ENCODE measurements around the gene ERRFI1. TPM values are rescaled to one million over a fixed set of nuclear protein-coding genes. Genes with fewer than 3 reads are reported as not detected.

Gene ERRFI1
- total RNA-seq, 1 donor from 2014 or later, result 11.1 TPM

- DNase-seq (no peak), ATAC-seq (ENCODE audit: poor library complexity) (no peak)
- intact Hi-C loops (cut with DNase I), result no loop called here
Measured at GRCh38 chr1:7962636-7963377, 63.3 kb downstream of the ERRFI1 start.

- DNase-seq (no peak), ATAC-seq (ENCODE audit: poor library complexity) (peak; percentile 3)
- intact Hi-C loops (cut with DNase I), result no loop called here
Measured at GRCh38 chr1:7962014-7962335, 64.1 kb downstream of the ERRFI1 start.

Other genes starting within 250 kb of the ERRFI1 start
- 14.8 TPM for gene PER3, start 242.0 kb downstream of the ERRFI1 start, total RNA-seq
- gene UTS2, start 173.2 kb downstream of the ERRFI1 start, total RNA-seq, result not detected
- not detected for gene TNFRSF9, start 85.5 kb downstream of the ERRFI1 start, total RNA-seq
- gene PARK7, start 64.6 kb downstream of the ERRFI1 start, total RNA-seq, result 361 TPM

Data from Right ventricle myocardium superior (tissue), 1 donor.